Measurements from ENCODE around the gene PARL.

PARL gene

GRCh38 chr3:183833516-183833915, 51.2 kb downstream of the PARL start:
- Histone ChIP-seq H3K27ac (no peak overlapping the region), H3K9me3 (no peaks in the 10 kb centered on the region), H3K4me3 (no peak overlapping the region), H3K27me3 (no peaks in the 10 kb centered on the region), H3K36me3 (peaks cover 93% of the 10 kb centered on the region), H3K4me2 (no peak overlapping the region), H4K20me1 (peaks cover 25% of the 10 kb centered on the region), H3K9ac (no peak overlapping the region), H3K4me1 (no peaks in the 10 kb centered on the region)
- TF ChIP-seq Cebpa-rat (IDR thresholded peaks at IDR 0.05), result no peak

DNA sequence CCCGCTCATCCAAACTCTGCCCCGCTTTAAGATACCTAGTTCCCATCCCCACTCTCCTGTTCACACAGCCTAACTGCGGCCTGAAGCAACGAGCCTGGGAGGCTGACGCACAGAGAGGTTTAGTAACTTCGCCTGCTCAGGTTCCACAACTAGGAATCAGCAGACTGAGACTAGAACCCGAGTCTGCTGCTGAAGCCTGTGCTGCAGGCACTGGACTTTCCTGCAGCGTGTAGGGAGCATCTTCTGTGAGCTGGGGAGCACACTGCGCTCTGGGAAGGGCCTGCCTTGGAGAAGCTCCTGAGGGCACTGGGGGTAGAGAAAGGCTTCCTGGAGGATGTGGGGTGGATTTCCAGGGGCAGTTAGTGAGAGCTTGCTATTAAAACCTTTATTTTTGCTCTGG, 54.5 kb downstream of the PARL start:
- Histone ChIP-seq H3K36me3 (peaks cover 72% of the 10 kb centered on the region), H3K4me2 (no peak overlapping the region), H3K9me3 (no peaks in the 10 kb centered on the region), H3K27ac (no peak overlapping the region), H3K4me1 (peaks cover 17% of the 10 kb centered on the region), H3K27me3 (no peaks in the 10 kb centered on the region), H3K9ac (no peak overlapping the region), H3K4me3 (no peak overlapping the region), H4K20me1 (peaks cover 45% of the 10 kb centered on the region)
- no peak for TF ChIP-seq Cebpa-rat (IDR thresholded peaks at IDR 0.05)

DNA sequence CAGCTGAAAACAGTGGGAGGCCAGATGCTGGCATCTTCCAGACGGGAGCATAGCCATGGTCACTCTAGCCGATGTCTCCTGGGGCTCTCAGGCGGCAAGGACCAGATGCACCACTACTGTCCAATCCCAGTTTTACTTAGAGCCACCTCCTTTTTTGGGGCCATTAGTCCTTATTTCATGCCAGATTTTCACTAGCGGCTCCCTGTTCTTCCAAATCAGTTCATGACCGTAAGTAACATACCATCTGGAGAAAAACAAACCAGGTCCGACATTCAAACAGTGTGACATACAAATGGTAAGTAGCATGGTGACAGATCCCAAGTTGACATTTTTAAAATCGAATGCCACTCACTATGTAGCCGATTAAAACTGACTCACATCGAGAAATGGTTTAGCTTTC, 55.2 kb downstream of the PARL start:
- H3K4me1 ChIP-seq, result peaks cover 24% of the 10 kb centered on the region
- H4K20me1 ChIP-seq, result peaks cover 52% of the 10 kb centered on the region
- no peaks in the 10 kb centered on the region for H3K9me3 ChIP-seq
- no peak overlapping the region for H3K4me3 ChIP-seq
- H3K27me3 ChIP-seq, result no peaks in the 10 kb centered on the region
- H3K9ac ChIP-seq, result no peak overlapping the region
- peaks cover 66% of the 10 kb centered on the region for H3K36me3 ChIP-seq
- H3K4me2 ChIP-seq, result no peak overlapping the region
- H3K27ac ChIP-seq, result no peak overlapping the region
- TF ChIP-seq Cebpa-rat (IDR thresholded peaks at IDR 0.05), result no peak

DNA sequence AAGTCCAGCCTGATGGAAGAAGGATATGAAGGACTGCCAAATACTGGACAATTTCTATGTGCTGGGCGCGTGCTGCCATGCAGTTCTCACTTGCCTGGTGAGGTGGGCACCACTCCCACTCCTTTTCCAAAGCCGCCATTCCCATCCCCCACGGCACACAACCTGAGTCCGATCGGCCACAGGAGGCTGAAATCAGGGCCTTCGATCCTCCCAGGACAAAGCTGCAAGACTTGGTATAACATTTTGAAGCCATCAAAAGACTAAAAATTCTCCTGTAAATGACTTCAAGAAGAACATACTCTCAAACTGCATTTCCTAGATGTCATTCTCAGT, 56.2 kb downstream of the PARL start:
- Histone ChIP-seq H3K4me2 (no peak overlapping the region), H4K20me1 (peaks cover 53% of the 10 kb centered on the region), H3K4me3 (no peak overlapping the region), H3K4me1 (peaks cover 34% of the 10 kb centered on the region), H3K9me3 (no peaks in the 10 kb centered on the region), H3K36me3 (peaks cover 57% of the 10 kb centered on the region), H3K9ac (no peak overlapping the region), H3K27ac (no peak overlapping the region), H3K27me3 (no peaks in the 10 kb centered on the region; the same call in 1 of the 2 replicates)
- no peak for TF ChIP-seq Cebpa-rat (IDR thresholded peaks at IDR 0.05)

GRCh38 chr3:183827809-183828537, 56.7 kb downstream of the PARL start:
- no peaks in the 10 kb centered on the region; the same call in 1 of the 2 replicates for H3K27me3 ChIP-seq
- no peaks in the 10 kb centered on the region for H3K9me3 ChIP-seq
- no peak overlapping the region for H3K4me2 ChIP-seq
- H3K36me3 ChIP-seq, result peaks cover 52% of the 10 kb centered on the region
- peaks cover 53% of the 10 kb centered on the region for H4K20me1 ChIP-seq
- no peak overlapping the region for H3K9ac ChIP-seq
- no peak for TF ChIP-seq Cebpa-rat (IDR thresholded peaks at IDR 0.05)
- no peak overlapping the region for H3K27ac ChIP-seq
- peaks cover 39% of the 10 kb centered on the region for H3K4me1 ChIP-seq
- H3K4me3 ChIP-seq, result no peak overlapping the region

DNA sequence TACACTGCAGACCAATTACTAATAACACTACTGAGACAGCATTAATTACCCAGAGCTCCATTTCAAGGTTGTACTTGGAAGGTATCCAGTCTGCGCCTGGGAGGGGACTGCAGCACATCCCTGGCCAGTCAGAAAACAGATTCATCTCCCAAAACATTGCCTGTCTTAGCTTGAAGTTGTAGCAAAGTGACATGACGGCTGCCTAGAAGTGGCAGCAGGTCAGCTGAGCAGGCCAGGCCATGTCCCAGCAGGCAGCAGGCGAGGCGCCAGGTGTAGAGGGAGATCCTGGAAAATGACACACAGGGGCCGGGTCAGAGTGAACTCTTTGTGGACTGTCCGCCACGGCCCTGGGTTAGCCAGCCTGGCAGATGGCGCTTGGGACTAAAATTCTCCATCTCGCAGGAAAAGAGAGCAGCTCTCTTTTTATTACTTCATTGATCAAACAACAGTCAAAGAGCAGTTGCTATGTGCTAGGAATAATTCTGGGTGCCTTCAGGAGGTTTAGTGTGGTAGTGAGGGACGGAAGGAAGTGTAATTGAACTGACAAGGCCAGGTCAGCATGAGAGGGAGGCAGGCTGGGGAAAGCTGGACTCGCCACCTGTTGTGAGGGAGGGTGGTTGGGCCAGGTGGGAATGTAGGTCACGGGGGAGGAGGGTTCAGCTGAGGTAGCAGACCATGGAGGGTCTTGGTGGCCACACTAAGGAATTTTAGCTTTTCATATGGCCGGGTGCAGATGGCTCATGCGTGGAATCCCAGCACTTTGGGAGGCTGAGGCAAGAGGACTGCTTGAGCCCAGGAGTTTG, 58.0 kb downstream of the PARL start:
- Histone ChIP-seq H3K4me2 (peak overlapping the region; percentile 97; the same call in 1 of the 2 replicates), H3K27ac (peak overlapping the region; percentile 1; the same call in 1 of the 2 replicates), H3K36me3 (peaks cover 41% of the 10 kb centered on the region), H3K27me3 (no peaks in the 10 kb centered on the region; the same call in 1 of the 2 replicates), H3K9me3 (no peaks in the 10 kb centered on the region), H3K4me1 (peaks cover 41% of the 10 kb centered on the region), H4K20me1 (peaks cover 53% of the 10 kb centered on the region), H3K9ac (no peak overlapping the region), H3K4me3 (no peak overlapping the region)
- TF ChIP-seq Cebpa-rat (IDR thresholded peaks at IDR 0.05), result no peak

DNA sequence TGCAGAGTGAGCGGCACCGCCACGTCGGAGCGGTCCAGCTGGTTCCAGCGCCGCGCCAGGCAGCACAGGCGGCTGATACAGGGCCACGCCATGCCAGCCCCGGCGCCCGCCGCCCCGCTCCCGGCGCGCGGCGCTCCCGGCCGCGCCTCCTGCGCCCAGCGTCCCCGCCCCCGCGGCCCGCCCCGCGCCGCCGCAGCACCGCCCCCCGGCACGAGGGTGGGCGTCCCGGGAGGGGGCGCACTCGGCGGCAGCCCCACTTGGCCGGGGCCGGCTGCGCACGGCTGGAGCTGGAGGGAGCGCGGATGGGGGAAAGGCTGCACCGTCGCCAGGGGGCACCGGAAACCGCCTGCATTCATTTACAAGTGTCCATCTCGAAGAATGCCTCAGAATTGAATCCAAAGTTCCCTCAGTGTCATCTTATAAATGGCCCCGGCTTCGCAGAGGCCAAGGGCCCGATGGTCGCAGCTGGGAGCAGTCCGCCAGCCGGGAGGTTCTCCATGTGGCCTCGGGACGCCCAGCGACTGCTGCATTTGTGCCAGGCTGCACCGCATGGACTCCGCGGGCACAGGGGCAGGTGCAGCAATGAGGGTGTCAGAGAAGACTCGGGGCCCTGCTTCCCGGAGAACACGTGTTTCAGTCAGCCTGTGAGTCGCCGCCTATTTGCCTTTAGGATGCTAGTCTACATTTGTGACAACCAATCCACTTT, 59.1 kb downstream of the PARL start, which contains the start of gene MAP6D1:
Gene MAP6D1 (minus strand): TSS at position 122 of the 706 bp plus-strand sequence. CDS start 30 bp downstream, at position 92.
- Histone ChIP-seq H3K36me3 (peaks cover 30% of the 10 kb centered on the region), H3K4me3 (peak within 1 kb of the TSS; percentile 77), H3K27me3 (no peaks in the 10 kb centered on the region; the same call in 1 of the 2 replicates), H3K27ac (peak within 1 kb of the TSS; percentile 37; the same call in 1 of the 2 replicates), H3K9ac (peak within 1 kb of the TSS; percentile 78), H3K4me2 (peak within 1 kb of the TSS; percentile 97), H3K4me1 (peaks cover 41% of the 10 kb centered on the region), H4K20me1 (peaks cover 53% of the 10 kb centered on the region), H3K9me3 (no peaks in the 10 kb centered on the region)
- no peak for TF ChIP-seq Cebpa-rat (IDR thresholded peaks at IDR 0.05)

DNA sequence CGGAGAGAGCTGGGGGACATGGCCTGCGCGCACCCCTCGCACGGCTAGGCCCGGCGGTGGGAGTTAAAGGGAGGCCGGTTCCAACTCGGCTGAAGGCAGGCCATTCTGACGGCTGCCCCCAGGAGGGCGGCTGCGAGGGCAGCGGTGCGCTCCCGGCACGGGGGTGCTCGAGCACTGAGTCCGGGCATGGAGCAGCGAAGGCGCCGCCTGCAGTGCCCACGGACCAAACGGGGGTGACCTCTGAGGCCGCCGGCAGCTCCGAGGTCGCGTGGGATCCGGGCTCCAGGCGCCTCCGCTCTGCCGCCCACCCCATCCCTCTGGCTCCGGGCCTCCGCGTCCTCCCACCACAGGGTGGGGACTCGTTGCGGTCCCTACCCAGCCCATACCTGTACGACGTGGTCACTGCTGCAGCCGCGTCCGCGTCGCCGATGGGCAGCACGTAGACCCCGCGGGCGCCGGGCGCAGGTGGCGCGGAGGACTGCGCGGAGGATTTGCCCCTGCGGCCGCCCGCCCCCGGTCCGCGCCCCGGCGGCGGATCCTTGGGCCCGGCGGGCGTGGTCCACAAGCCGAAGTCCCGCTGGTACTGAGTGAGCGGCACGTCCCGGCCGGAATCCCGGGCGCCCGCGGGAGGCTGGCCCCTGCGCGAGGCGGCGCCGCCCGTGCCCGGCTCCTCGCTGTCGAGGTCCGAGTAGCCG, 59.8 kb downstream of the PARL start:
- H3K4me2 ChIP-seq, result peak overlapping the region; percentile 97
- TF ChIP-seq Cebpa-rat (IDR thresholded peaks at IDR 0.05), result no peak
- peaks cover 48% of the 10 kb centered on the region for H4K20me1 ChIP-seq
- H3K27ac ChIP-seq, result peak overlapping the region; percentile 37; the same call in 1 of the 2 replicates
- H3K4me3 ChIP-seq, result peak overlapping the region; percentile 77
- peaks cover 23% of the 10 kb centered on the region for H3K36me3 ChIP-seq
- peaks cover 41% of the 10 kb centered on the region for H3K4me1 ChIP-seq
- H3K9ac ChIP-seq, result peak overlapping the region; percentile 78
- no peaks in the 10 kb centered on the region for H3K9me3 ChIP-seq
- no peaks in the 10 kb centered on the region; the same call in 1 of the 2 replicates for H3K27me3 ChIP-seq

DNA sequence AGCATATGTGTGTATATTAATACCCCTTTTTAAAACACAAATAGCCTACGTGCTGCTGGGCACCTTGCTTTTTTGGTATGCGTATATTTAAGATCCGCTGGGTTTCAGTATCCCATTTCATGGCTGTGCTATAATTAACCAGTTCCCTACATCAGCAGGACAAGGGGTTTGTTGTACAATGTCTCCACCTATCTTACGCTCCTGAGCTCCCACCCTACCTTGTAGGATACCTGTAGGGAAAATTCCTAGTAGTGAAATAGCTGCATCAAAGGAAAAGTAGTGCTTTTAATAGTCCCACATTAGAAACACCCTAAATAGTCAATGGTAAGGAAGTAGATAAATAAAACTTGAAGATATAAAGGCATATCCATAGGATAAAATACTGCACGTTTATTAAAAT, 60.7 kb downstream of the PARL start:
- Histone ChIP-seq H3K36me3 (peaks cover 14% of the 10 kb centered on the region), H3K27ac (no peak overlapping the region), H3K4me2 (peak overlapping the region; percentile 97), H3K4me1 (peaks cover 41% of the 10 kb centered on the region), H3K9me3 (no peaks in the 10 kb centered on the region), H3K27me3 (no peaks in the 10 kb centered on the region; the same call in 1 of the 2 replicates), H3K4me3 (peak overlapping the region; percentile 77), H3K9ac (no peak overlapping the region), H4K20me1 (peaks cover 40% of the 10 kb centered on the region)
- TF ChIP-seq Cebpa-rat (IDR thresholded peaks at IDR 0.05), result no peak
